GM23338 (cell line): ENCODE data around the gene EPHX1. TPM values are rescaled to one million over a fixed set of nuclear protein-coding genes. Genes with fewer than 3 reads are reported as not detected.

Source experiments
- ATAC-seq: fragments of 200-7000 bp; cut with Tn5 transposase; 3 replicates; pipeline ENCODE4 v1.9.1; 2020
- DNase-seq: peaks from one replicate; pipeline ENCODE4 v3.0.0-alpha.2; 2015; ENCODE audit warnings: low spot score
- H2AFZ ChIP-seq: fragments of 200-600 bp; sonication (generic); 2 replicates; pipeline ENCODE4 v1.8.0; 2016; ENCODE audit warnings: antibody characterized with exemption, mild to moderate bottlenecking, moderate library complexity
- H3F3A ChIP-seq: fragments of 200-600 bp; sonication (generic); replicated peaks from 2 replicates; pipeline ENCODE4 v1.8.0; 2017; ENCODE audit warnings: antibody characterized with exemption, mixed run types, low read depth
- H3K27ac ChIP-seq: fragments of 200-600 bp; sonication (generic); 2 replicates; pipeline ENCODE4 v1.6.1; 2016; ENCODE audit warnings: low read depth
- H3K27me3 ChIP-seq: fragments of 200-600 bp; sonication (generic); 2 replicates; pipeline ENCODE4 v1.8.0; 2016; ENCODE audit warnings: mild to moderate bottlenecking, mixed run types, moderate library complexity; ENCODE audit not compliant: insufficient read depth
- H3K36me3 ChIP-seq: fragments of 200-600 bp; sonication (generic); 2 replicates; pipeline ENCODE4 v1.8.0; 2016; ENCODE audit warnings: mild to moderate bottlenecking; ENCODE audit not compliant: insufficient read depth
- H3K4me1 ChIP-seq: fragments of 200-600 bp; sonication (generic); 2 replicates; pipeline ENCODE4 v1.8.0; 2016; ENCODE audit warnings: mild to moderate bottlenecking, moderate library complexity; ENCODE audit not compliant: insufficient read depth
- H3K4me2 ChIP-seq: fragments of 200-600 bp; sonication (generic); 2 replicates; pipeline ENCODE4 v1.7.1; 2017; ENCODE audit warnings: mixed run types
- H3K4me3 ChIP-seq: fragments of 200-600 bp; sonication (generic); 2 replicates; pipeline ENCODE4 v1.6.1; 2016; ENCODE audit warnings: mixed run types
- H3K79me2 ChIP-seq: fragments of 200-600 bp; sonication (generic); replicated peaks from 2 replicates; pipeline ENCODE4 v1.8.0; 2017; ENCODE audit warnings: mild to moderate bottlenecking; ENCODE audit not compliant: insufficient read depth
- H3K9me2 ChIP-seq: fragments of 200-600 bp; sonication (generic); 2 replicates; pipeline ENCODE4 v1.8.0; 2017; ENCODE audit not compliant: insufficient read depth
- H4K20me1 ChIP-seq: fragments of 200-600 bp; sonication (generic); replicated peaks from 2 replicates; pipeline ENCODE4 v1.8.0; 2017; ENCODE audit warnings: mild to moderate bottlenecking; ENCODE audit not compliant: insufficient read depth
- H3K27ac Mint-ChIP-seq: 2 replicates; pipeline ENCODE4 v1.8.0; 2020; ENCODE audit warnings: inconsistent platforms, mild to moderate bottlenecking, moderate library complexity, mixed read lengths
- H3K27me3 Mint-ChIP-seq: 3 replicates; pipeline ENCODE4 v1.8.0; 2022; ENCODE audit warnings: low read depth, mild to moderate bottlenecking, moderate library complexity, mixed read lengths, inconsistent platforms; ENCODE audit not compliant: insufficient read depth, poor library complexity
- H3K36me3 Mint-ChIP-seq: 3 replicates; pipeline ENCODE4 v1.8.0; 2021; ENCODE audit warnings: low read depth, mild to moderate bottlenecking, inconsistent platforms, moderate library complexity, mixed read lengths
- H3K4me1 Mint-ChIP-seq: 3 replicates; pipeline ENCODE4 v1.8.0; 2020; ENCODE audit warnings: mild to moderate bottlenecking, inconsistent platforms, mixed read lengths
- H3K4me3 Mint-ChIP-seq: 3 replicates; pipeline ENCODE4 v1.8.0; 2021; ENCODE audit warnings: moderate library complexity, mild to moderate bottlenecking, inconsistent platforms, mixed read lengths
- H3K9me3 Mint-ChIP-seq: 3 replicates; pipeline ENCODE4 v1.8.0; 2020; ENCODE audit warnings: moderate library complexity, mild to moderate bottlenecking, inconsistent platforms, mixed read lengths
- CREB1 ChIP-seq: fragments of 250-450 bp; sonication (Bioruptor Pico); IDR thresholded peaks from 2 replicates; pipeline ENCODE4 v1.5.0; 2020; ENCODE audit warnings: low read depth, mild to moderate bottlenecking, moderate library complexity
- ETS1 ChIP-seq: IDR thresholded peaks from 2 replicates; pipeline ENCODE4 v1.6.1; 2016; ENCODE audit warnings: antibody characterized with exemption
- NANOG ChIP-seq: IDR thresholded peaks from 2 replicates; pipeline ENCODE4 v1.6.1; 2016; ENCODE audit warnings: antibody characterized with exemption, borderline replicate concordance
- STAT1 ChIP-seq: IDR thresholded peaks from one replicate; pipeline ENCODE4 v1.6.1; 2016; ENCODE audit warnings: antibody characterized with exemption; ENCODE audit not compliant: unreplicated experiment
- ZNF114 ChIP-seq: fragments of 250-450 bp; sonication (Bioruptor Pico); IDR thresholded peaks from 2 replicates; pipeline ENCODE4 v1.5.0; 2020; ENCODE audit warnings: mild to moderate bottlenecking, moderate library complexity
- ZNF331 ChIP-seq: fragments of 250-450 bp; sonication (Bioruptor Pico); IDR thresholded peaks from 2 replicates; pipeline ENCODE4 v1.5.0; 2020; ENCODE audit warnings: low read depth, mild to moderate bottlenecking, moderate library complexity
- polyA plus RNA-seq: library from polyadenylated mRNA; unstranded; fragments of >200 nt; fragmentation: Nextera tagmentation; extraction: Ambion mirVana; gene quantifications from 2 replicates; pipeline ENCODE4 v1.2.1, GENCODE V29; 2016
- total RNA-seq: library from RNA; depleted of rRNA; stranded (reverse); fragments of >200 nt; shearing (Covaris generic); gene quantifications from 2 replicates; pipeline ENCODE4 v1.2.3, GENCODE V29; 2014
- TF ChIP-seq, protein P1 (sequence below): fragments of 250-450 bp; sonication (Bioruptor Pico); IDR thresholded peaks from 2 replicates; pipeline ENCODE4 v1.5.0; 2020; ENCODE audit warnings: mild to moderate bottlenecking, moderate library complexity

Gene EPHX1
- total and polyA plus RNA-seq, 2 experiments from 2014 or later, result 15.3 to 46.5 TPM

DNA sequence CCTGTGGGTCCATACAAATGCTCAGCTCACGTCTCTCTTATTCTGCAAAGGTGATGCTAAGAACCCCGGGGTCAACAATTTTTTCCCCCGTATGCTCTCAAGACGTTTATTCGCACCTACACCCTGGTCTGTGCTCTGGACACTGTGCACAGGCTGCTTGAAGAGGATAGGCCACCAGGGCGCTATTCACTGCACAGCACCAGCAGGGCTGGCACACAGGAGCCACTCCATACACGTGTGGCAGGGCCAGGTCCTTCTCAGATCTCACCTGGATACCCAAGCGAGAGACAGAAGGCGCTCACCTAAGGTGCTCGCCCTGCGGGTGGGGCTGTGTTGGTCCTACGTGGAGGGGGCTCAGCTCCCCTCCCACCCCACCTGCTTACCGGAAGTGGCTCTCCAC is 55.6 kb downstream of the EPHX1 start:
- Mint-ChIP-seq H3K4me3 (no peak overlapping the region), H3K9me3 (no peaks in the 10 kb centered on the region), H3K27me3 (peaks cover 4% of the 10 kb centered on the region), H3K36me3 (peaks cover 90% of the 10 kb centered on the region), H3K27ac (no peak overlapping the region), H3K4me1 (peaks cover 2% of the 10 kb centered on the region; the same call in 1 of the 3 replicates)
- no peak overlapping the region for H2AFZ ChIP-seq
- no peak for ATAC-seq
- H3K9me2 ChIP-seq, result no peaks in the 10 kb centered on the region
- peaks cover 7% of the 10 kb centered on the region for H4K20me1 ChIP-seq
- H3K27ac ChIP-seq, result no peak overlapping the region
- no peaks in the 10 kb centered on the region for H3K27me3 ChIP-seq
- DNase-seq, result no peak
- H3K36me3 ChIP-seq, result peaks cover 45% of the 10 kb centered on the region
- H3F3A ChIP-seq, result 0 out of 2 replicates have a peak, but pooled peaks cover 6% of the 10 kb centered on the region
- H3K4me1 ChIP-seq, result no peaks in the 10 kb centered on the region
- no peak for TF ChIP-seq ZNF114 (CRISPR knock-in tag)
- no peak for TF ChIP-seq STAT1
- TF ChIP-seq ETS1, result no peak
- TF ChIP-seq, protein P1, sequence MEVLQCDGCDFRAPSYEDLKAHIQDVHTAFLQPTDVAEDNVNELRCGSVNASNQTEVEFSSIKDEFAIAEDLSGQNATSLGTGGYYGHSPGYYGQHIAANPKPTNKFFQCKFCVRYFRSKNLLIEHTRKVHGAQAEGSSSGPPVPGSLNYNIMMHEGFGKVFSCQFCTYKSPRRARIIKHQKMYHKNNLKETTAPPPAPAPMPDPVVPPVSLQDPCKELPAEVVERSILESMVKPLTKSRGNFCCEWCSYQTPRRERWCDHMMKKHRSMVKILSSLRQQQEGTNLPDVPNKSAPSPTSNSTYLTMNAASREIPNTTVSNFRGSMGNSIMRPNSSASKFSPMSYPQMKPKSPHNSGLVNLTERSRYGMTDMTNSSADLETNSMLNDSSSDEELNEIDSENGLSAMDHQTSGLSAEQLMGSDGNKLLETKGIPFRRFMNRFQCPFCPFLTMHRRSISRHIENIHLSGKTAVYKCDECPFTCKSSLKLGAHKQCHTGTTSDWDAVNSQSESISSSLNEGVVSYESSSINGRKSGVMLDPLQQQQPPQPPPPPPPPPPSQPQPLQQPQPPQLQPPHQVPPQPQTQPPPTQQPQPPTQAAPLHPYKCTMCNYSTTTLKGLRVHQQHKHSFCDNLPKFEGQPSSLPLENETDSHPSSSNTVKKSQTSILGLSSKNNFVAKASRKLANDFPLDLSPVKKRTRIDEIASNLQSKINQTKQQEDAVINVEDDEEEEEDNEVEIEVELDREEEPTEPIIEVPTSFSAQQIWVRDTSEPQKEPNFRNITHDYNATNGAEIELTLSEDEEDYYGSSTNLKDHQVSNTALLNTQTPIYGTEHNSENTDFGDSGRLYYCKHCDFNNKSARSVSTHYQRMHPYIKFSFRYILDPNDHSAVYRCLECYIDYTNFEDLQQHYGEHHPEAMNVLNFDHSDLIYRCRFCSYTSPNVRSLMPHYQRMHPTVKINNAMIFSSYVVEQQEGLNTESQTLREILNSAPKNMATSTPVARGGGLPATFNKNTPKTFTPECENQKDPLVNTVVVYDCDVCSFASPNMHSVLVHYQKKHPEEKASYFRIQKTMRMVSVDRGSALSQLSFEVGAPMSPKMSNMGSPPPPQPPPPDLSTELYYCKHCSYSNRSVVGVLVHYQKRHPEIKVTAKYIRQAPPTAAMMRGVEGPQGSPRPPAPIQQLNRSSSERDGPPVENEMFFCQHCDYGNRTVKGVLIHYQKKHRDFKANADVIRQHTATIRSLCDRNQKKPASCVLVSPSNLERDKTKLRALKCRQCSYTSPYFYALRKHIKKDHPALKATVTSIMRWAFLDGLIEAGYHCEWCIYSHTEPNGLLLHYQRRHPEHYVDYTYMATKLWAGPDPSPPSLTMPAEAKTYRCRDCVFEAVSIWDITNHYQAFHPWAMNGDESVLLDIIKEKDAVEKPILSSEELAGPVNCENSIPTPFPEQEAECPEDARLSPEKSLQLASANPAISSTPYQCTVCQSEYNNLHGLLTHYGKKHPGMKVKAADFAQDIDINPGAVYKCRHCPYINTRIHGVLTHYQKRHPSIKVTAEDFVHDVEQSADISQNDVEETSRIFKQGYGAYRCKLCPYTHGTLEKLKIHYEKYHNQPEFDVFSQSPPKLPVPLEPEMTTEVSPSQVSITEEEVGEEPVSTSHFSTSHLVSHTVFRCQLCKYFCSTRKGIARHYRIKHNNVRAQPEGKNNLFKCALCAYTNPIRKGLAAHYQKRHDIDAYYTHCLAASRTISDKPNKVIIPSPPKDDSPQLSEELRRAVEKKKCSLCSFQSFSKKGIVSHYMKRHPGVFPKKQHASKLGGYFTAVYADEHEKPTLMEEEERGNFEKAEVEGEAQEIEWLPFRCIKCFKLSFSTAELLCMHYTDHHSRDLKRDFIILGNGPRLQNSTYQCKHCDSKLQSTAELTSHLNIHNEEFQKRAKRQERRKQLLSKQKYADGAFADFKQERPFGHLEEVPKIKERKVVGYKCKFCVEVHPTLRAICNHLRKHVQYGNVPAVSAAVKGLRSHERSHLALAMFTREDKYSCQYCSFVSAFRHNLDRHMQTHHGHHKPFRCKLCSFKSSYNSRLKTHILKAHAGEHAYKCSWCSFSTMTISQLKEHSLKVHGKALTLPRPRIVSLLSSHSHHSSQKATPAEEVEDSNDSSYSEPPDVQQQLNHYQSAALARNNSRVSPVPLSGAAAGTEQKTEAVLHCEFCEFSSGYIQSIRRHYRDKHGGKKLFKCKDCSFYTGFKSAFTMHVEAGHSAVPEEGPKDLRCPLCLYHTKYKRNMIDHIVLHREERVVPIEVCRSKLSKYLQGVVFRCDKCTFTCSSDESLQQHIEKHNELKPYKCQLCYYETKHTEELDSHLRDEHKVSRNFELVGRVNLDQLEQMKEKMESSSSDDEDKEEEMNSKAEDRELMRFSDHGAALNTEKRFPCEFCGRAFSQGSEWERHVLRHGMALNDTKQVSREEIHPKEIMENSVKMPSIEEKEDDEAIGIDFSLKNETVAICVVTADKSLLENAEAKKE (CRISPR knock-in tag), result no peak
- no peak for TF ChIP-seq ZNF331 (CRISPR knock-in tag)
- TF ChIP-seq NANOG, result no peak
- TF ChIP-seq CREB1, result no peak
- no peaks in the 10 kb centered on the region for H3K79me2 ChIP-seq
- no peak overlapping the region for H3K4me3 ChIP-seq
- no peak overlapping the region for H3K4me2 ChIP-seq
